Measurements from ENCODE around the gene FBXO40.
"Not testable (repeated sequence)": the region's sequence is repeated elsewhere in the genome, so short reads cannot be mapped to it uniquely, and the experiment has no call there.

The FBXO40 gene

GRCh38 chr3:121592856-121593702, at the start of gene FBXO40:
FBXO40 (plus strand) TSS chr3:121593379; CDS start chr3:121620576, 27,197 bp downstream.
- DNase-seq (ENCODE audit: low read depth) = no peak

- no peak for DNase-seq (ENCODE audit: low read depth)
These were observed 48.1 kb upstream of the FBXO40 start for GRCh38 chr3:121545049-121545573.

- DNase-seq (ENCODE audit: low read depth) = peak; percentile 80
These were observed 47.4 kb upstream of the FBXO40 start, which contains the start of gene POLQ for GRCh38 chr3:121545574-121546455. POLQ (minus strand) TSS chr3:121545988; CDS start chr3:121545877, 111 bp downstream.

GRCh38 chr3:121552379-121552778, 40.8 kb upstream of the FBXO40 start:
- DNase-seq (ENCODE audit: low read depth) = no peak

GRCh38 chr3:121552797-121553196, 40.4 kb upstream of the FBXO40 start:
- no peak for DNase-seq (ENCODE audit: low read depth)

GRCh38 chr3:121557426-121557934, 35.7 kb upstream of the FBXO40 start:
- DNase-seq (ENCODE audit: low read depth) = no peak

GRCh38 chr3:121562148-121562547, 31.0 kb upstream of the FBXO40 start:
- DNase-seq (ENCODE audit: low read depth) = no peak

- DNase-seq (ENCODE audit: low read depth) = no peak
These were observed 26.4 kb upstream of the FBXO40 start for GRCh38 chr3:121566773-121567172.

- DNase-seq (ENCODE audit: low read depth) = no peak
These were observed 25.5 kb upstream of the FBXO40 start, which contains the start of gene ARGFX for GRCh38 chr3:121567649-121568048. ARGFX (plus strand) TSS chr3:121567949; CDS start chr3:121570714, 2,765 bp downstream.

GRCh38 chr3:121574449-121574848, 18.7 kb upstream of the FBXO40 start:
- no peak for DNase-seq (ENCODE audit: low read depth)

- no peak for DNase-seq (ENCODE audit: low read depth)
These were observed 11.5 kb upstream of the FBXO40 start for GRCh38 chr3:121581691-121582090.

GRCh38 chr3:121584418-121584817, 8.8 kb upstream of the FBXO40 start:
- no peak for DNase-seq (ENCODE audit: low read depth)

- DNase-seq (ENCODE audit: low read depth) = not testable (repeated sequence)
These were observed 627 bp downstream of the FBXO40 start for GRCh38 chr3:121593806-121594205.

GRCh38 chr3:121594850-121595249, 1.7 kb downstream of the FBXO40 start:
- DNase-seq (ENCODE audit: low read depth) = no peak

- no peak for DNase-seq (ENCODE audit: low read depth)
These were observed 2.7 kb downstream of the FBXO40 start for GRCh38 chr3:121595765-121596406.

GRCh38 chr3:121598564-121598963, 5.4 kb downstream of the FBXO40 start:
- no peak for DNase-seq (ENCODE audit: low read depth)

- not testable (repeated sequence) for DNase-seq (ENCODE audit: low read depth)
These were observed 6.7 kb downstream of the FBXO40 start for GRCh38 chr3:121599900-121600299.

GRCh38 chr3:121601212-121601812, 8.1 kb downstream of the FBXO40 start:
- no peak for DNase-seq (ENCODE audit: low read depth)

- DNase-seq (ENCODE audit: low read depth) = no peak
These were observed 11.6 kb downstream of the FBXO40 start for GRCh38 chr3:121604759-121605158.

- DNase-seq (ENCODE audit: low read depth) = no peak
These were observed 12.9 kb downstream of the FBXO40 start for GRCh38 chr3:121606106-121606505.

GRCh38 chr3:121619691-121620090, 26.5 kb downstream of the FBXO40 start:
- no peak for DNase-seq (ENCODE audit: low read depth)

Data from stimulated activated CD4-positive, alpha-beta T cell treated with anti-CD3 and anti-CD28 coated beads, Interleukin-2, amount 100 ng/mL, for 4 hours (primary cell).